Inferior parietal cortex (tissue), 1 donor: ENCODE measurements around the gene GPR12.

Experiments used
- DNase-seq: peaks from one replicate; pipeline ENCODE4 v3.0.0-alpha.2; 2016; ENCODE audit errors: extremely low spot score

Gene GPR12, protein sequence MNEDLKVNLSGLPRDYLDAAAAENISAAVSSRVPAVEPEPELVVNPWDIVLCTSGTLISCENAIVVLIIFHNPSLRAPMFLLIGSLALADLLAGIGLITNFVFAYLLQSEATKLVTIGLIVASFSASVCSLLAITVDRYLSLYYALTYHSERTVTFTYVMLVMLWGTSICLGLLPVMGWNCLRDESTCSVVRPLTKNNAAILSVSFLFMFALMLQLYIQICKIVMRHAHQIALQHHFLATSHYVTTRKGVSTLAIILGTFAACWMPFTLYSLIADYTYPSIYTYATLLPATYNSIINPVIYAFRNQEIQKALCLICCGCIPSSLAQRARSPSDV

DNA sequence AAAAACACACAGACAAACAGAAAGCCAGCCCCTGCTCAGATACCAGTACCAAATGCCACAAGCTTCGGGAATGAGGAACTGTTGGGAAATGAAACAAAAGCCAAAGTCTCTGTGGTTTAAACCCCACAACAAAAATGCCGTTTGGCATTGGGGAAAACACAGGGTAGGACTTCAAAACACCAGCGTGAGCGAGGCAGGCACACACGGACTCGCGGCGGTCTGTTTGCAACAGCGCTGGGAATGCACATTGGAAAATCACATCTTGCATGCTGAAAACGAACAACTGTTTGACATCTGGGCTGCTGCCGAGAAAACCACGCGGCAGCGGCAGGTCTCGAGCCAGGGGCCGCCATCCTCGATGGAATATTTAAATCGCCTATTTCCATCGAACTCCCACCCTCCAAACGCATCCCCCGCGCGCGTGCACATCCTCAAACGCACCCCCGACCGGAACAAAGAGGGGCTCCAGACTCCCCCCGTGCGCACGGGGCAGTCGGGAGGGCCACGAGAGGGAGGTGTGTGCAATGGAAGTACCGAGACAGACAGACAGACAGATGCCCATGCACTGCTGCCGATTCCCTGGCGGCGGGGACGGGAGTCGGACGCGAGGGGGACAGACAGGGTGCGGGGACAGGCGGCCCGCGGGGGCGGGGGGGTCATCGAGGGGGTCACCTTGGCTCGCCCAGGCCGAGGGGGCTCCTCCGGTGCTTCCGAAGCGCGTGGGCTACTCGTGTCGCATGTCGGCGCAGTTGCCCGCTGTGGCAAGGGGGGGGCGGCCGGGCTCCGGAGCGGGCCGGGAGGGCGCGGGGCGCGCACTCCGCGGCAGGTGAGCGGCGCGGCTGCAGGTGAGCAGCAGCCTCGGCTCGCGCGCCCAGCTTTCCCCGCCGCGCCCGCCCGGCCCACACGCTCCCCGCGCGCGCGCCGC, at the start of gene GPR12:
Gene GPR12, minus strand, starts transcription at position 880 of the 925 bp plus-strand sequence. CDS start 959 bp downstream, outside the sequence.
- DNase-seq = no peak

GRCh38 chr13:26810095-26810494, 49.5 kb upstream of the GPR12 start:
- no peak for DNase-seq

DNA sequence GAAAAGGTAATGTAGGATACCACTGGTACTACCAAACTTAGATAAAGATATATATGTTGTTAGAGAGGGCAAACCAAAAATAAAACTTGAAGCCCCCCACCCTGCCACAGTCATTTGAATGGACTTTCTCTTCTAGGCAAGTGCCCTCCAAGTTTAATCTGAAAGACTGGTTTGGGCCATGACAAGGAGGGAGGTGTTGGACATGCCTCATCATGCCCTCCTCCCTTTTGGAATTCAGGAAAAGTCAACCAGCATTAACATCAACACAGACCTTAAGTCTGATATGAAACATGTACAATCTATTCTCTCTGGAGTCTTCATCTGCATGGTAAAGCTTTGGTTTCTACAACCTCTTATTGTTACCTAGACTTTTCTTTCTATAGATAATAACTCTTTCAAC, 46.3 kb upstream of the GPR12 start:
- DNase-seq = no peak

GRCh38 chr13:26787961-26788360, 27.4 kb upstream of the GPR12 start:
- DNase-seq = no peak

DNA sequence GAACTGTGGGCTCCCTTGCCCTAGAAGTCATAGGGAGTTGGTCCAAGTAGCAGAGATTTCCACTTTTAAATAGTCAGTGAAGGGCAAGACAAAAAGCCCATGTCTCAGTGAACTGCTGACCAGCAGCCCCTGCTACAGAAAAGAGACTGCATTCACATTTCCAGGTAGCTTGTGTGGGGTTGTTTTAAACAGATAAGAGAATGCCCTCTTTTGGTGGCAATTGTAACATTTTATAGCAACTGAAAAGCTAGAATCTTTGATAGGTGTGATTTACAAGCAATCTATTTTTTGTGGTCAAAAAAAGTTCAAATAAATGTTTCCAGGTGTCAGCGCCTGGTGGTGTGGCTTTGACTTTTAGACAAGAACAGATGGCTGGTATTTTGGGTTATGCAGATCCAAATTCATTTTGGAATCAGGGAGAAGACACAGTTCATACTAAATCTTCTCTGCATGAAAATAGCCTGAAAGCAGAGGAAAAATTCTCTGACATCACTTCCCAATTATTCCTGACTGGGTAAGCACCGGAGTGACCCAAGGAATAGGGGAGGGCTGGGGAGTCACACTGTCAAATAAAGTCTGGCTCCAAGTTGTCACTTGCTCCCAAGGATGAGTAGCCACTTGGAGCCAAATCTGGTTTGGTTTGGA, 26.2 kb upstream of the GPR12 start:
- DNase-seq = no peak

DNA sequence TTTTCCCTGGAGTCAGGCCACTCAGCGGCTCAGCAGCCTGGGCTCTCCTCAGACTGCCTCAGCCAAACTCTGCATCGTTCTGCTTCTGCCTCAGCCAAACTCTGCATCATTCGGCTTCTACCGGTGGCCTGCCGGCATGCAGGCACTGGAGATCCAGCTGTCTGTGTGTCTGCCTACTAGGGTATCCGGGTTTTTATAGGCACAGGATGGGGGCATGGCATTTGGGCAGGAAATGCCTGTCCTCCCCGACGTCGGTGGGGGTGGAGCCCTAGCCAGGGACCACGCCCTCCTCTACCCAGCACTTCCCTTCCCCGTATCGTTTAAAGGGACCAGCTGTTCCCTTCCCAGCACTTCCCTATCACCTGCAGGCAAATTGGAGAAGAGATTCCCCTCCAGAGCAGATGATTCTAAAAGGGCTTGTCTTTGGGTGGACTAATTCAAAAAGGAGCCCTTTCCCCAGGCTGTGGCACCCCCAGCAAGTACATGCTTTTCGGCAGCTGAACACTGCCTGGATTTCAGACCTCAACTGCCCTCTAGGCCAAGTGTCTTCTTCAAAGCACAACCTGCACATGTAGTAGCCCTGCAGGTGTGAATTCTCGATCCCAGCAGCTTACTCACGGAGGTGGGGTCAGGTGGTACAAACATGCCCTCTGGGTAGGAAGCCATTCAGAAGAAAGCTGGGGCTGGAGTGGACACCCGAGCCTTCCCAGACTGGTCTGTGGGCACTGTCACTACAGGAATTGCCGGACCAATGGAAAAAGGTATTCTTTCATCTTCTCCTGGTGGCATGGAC, 25.4 kb upstream of the GPR12 start:
- no peak for DNase-seq

- no peak for DNase-seq
Measured at GRCh38 chr13:26784704-26785639, 24.4 kb upstream of the GPR12 start.

GRCh38 chr13:26780411-26780810, 19.8 kb upstream of the GPR12 start:
- DNase-seq = no peak

DNA sequence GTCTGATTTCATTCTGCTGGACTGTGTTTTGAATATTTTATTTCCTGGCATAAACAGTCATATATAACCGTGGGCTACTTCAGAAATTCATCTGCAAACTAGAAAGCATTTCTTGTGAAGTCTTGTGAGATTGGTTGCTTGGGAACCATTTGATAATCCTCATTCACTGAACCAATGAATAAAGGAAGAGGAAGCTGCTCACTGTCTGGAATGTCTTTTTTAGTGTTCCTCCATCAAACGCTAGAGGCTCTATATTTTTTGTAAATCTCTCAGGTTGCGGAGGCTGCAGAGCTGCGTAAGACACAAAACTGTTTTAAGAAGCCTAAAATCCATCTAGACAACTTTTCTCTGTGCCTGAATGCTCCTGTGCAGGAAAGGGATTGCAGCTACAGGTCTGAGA, 18.7 kb upstream of the GPR12 start:
- DNase-seq = no peak

GRCh38 chr13:26772531-26772930, 11.9 kb upstream of the GPR12 start:
- DNase-seq = no peak

DNA sequence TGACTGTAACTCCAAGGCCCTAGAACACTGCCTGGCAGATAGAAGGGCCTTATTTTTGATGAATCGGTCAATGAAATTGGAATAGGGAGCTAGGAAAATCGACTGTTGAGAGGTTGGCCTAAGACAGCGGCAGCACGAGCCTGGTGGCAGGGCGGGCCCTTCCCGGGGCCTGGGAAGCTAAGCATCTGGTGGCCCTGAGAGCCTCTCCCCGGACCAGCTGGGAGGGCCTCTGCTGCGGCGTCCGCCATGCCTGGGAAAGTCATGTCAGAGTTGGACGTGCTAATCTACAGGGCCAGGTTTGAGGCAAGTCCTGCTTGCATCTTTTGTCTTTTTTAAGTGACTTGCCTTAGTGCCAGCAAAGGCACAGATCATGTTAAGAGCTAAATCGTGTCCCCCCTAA, 11.2 kb upstream of the GPR12 start:
- DNase-seq = no peak

DNA sequence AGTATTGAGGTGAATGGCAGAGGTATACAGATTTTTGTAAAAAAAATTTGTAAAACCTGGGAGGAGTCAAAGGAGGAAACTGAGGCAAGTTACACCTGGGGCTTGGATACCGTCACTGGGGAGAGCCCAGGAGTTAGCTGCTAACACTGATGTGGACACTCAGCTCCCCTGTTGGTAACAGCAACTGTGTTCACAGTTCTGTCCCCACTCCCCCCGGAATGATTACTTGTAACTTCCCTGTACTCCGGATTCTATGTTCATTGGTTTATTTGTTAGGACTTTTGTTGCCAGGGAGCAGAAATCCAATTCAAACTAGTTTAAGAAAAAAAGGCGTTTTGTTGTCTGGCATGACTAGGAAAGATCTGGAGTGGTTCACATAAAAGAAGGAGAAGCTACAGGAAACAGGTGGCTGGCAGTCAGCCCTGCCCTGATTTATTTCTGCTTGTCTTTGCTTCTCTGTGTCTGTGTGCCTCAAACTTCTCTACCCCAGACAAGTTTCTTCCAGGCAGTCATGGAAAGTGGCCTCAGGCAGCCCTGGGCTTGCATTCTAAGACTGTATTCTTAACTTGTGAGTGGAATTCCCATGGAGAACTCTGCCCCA, 2.3 kb upstream of the GPR12 start:
- DNase-seq = no peak

DNA sequence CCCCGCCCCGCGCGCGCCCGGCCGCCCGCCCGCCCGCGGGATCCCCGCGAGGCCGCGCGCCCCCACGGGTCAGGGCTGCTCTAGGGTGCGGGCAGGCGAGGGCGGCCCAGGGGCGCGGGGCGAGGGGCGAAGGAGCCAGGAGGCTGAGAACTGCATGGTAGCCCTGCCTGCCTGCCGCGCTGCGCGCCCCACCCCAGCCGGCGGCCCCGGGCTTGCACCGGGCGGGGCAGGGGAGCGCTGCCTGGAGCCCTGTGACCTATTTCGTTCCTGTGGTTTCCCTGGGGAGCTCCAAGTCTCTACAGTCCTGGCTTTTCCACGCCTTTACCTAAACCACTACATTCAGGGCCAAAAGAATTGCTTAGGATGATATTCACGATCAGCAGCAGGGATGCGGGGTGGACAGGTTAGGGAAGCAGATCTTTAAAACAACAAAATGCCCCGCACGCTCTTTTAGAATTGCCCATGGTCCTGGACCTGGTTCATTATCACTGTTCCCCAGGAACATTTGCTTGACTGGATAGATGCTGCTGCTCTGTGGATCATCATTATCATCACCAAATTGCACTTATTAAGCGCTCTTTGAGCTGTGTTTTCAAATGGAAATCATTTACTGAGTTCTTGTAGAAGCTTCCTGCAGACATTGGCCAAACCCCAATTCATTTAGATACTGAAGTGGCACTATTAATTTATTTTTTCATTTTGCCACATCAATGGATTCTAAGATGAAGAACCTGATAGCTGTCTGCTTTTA, 421 bp upstream of the GPR12 start:
- DNase-seq = no peak

DNA sequence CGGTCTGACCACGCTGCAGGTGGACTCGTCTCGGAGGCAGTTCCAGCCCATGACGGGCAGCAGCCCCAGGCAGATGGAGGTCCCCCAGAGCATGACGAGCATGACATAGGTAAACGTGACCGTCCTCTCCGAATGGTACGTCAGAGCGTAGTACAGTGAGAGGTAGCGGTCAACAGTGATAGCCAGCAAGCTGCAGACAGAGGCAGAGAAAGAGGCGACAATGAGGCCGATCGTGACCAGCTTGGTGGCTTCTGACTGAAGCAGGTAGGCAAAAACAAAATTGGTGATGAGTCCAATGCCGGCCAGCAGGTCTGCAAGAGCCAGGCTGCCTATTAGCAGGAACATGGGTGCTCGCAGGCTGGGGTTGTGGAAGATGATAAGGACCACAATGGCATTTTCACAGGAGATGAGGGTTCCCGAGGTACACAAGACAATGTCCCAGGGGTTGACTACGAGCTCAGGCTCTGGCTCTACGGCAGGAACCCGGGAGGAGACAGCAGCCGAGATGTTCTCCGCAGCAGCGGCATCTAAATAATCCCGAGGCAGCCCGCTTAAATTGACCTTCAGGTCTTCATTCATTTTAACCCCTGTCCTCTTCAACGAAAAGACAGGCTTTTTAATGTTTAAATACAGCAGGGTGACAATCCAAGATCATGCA, 1.2 kb downstream of the GPR12 start:
- no peak for DNase-seq

DNA sequence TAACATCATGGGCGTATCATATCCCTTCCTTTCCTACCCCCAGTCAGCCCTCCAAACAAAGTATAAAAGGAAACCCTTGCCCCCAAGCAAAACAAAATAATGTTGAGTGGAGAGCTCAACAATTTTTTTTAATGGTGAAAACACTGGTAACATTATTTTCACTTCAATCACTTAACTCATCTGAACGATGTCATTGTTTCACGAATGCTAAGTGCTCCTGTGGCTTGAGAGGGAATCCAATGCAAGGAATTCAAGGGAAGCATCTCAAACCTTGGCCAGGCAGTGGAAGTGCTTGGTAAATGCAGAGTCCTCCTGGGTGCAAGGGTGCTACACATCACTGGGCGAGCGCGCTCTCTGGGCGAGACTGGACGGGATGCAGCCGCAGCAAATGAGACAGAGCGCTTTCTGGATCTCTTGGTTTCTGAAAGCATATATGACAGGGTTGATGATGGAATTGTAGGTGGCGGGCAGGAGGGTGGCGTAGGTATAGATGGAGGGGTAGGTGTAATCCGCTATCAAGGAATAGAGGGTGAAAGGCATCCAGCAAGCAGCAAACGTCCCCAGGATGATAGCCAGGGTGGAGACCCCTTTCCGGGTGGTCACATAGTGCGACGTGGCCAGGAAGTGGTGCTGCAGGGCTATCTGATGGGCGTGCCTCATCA, 2.0 kb downstream of the GPR12 start:
- DNase-seq = no peak

GRCh38 chr13:26756961-26757360, 3.6 kb downstream of the GPR12 start:
- DNase-seq = no peak

DNA sequence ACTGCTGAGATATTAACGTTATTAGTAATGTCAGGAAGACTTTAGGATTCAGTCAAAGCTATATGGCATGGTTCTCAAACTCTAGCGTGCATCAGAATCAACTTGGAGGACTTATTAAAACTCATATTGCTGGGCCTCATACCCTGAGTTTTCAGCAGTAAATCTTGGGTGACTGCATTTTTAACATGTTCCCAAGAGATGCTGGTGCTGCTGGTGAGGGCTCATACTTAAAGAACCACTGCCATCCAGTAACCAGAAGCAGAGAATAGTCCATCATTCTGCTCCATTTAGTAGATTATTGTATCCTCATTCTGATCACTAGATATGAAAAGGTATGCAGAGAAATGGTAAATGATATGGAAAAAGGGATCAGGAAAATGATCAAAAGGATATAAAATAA, 7.9 kb downstream of the GPR12 start:
- no peak for DNase-seq

- no peak for DNase-seq
Measured at GRCh38 chr13:26749905-26750304, 10.7 kb downstream of the GPR12 start.
